ENCODE data around the gene CD6. TPM values are rescaled to one million over a fixed set of nuclear protein-coding genes. Genes with fewer than 3 reads are reported as not detected.

Gene CD6
- total and polyA plus RNA-seq, 10 of the 15 experiments (the other 5 are each of a cell fraction or from before 2014, with no cell fraction given): 0.37 to 17.6 (median 6.2) TPM

- TF ChIP-seq YBX1 (IDR thresholded peaks at IDR 0.05): no peak
Measured at GRCh38 chr11:60955571-60955970, 15.9 kb upstream of the CD6 start (continued).

- peaks cover 33% of the 10 kb centered on the region for H3K4me1 ChIP-seq (ENCODE audit: control insufficient read depth, insufficient read depth, low read length)
- no peak overlapping the region for H2AFZ ChIP-seq (ENCODE audit: control insufficient read depth, low read depth, low read length)
- H3K36me3 ChIP-seq (ENCODE audit: control insufficient read depth in 2 of 2, insufficient read depth in 2 of 2, low read length in 1 of 2): no peaks in the 10 kb centered on the region
- no peaks in the 10 kb centered on the region for H4K20me1 ChIP-seq (ENCODE audit: control insufficient read depth, insufficient read depth)
- H3K27ac ChIP-seq (ENCODE audit: control insufficient read depth, insufficient read depth): no peak overlapping the region
- ATAC-seq (no peak), DNase-seq (ENCODE audit: low read depth, low spot score) (no peak), FAIRE-seq (no peak)
- 72% methylated on average over 4 of the region's 4 CpGs for WGBS (ENCODE audit: insufficient coverage, insufficient replicate concordance, low lambda C conversion rate, missing lambda C conversion rate)
- no peak overlapping the region for H3K4me3 ChIP-seq
- no peak overlapping the region for H3K9ac ChIP-seq (ENCODE audit: control insufficient read depth, insufficient read depth, low read length)
- H3K79me2 ChIP-seq (ENCODE audit: control insufficient read depth, insufficient read depth, low read length): peaks cover 3% of the 10 kb centered on the region; the same call in 1 of the 2 replicates
- BruUV-seq (replicated peaks): no TSS peak
- ChIA-PET POLR2A (no interaction called here), RAD21 (ENCODE audit: unreplicated experiment) (no interaction called here), CTCF (no interaction called here), SMC1A (ENCODE audit: uncharacterized antibody, unreplicated experiment) (no interaction called here)
- no peak for TF ChIP-seq SMC3 (IDR thresholded peaks at IDR 0.05; ENCODE audit: borderline replicate concordance, low read length)
- TF ChIP-seq NR2F1 (conservative IDR thresholded peaks at IDR 0.05): no peak
- TF ChIP-seq, protein P1, sequence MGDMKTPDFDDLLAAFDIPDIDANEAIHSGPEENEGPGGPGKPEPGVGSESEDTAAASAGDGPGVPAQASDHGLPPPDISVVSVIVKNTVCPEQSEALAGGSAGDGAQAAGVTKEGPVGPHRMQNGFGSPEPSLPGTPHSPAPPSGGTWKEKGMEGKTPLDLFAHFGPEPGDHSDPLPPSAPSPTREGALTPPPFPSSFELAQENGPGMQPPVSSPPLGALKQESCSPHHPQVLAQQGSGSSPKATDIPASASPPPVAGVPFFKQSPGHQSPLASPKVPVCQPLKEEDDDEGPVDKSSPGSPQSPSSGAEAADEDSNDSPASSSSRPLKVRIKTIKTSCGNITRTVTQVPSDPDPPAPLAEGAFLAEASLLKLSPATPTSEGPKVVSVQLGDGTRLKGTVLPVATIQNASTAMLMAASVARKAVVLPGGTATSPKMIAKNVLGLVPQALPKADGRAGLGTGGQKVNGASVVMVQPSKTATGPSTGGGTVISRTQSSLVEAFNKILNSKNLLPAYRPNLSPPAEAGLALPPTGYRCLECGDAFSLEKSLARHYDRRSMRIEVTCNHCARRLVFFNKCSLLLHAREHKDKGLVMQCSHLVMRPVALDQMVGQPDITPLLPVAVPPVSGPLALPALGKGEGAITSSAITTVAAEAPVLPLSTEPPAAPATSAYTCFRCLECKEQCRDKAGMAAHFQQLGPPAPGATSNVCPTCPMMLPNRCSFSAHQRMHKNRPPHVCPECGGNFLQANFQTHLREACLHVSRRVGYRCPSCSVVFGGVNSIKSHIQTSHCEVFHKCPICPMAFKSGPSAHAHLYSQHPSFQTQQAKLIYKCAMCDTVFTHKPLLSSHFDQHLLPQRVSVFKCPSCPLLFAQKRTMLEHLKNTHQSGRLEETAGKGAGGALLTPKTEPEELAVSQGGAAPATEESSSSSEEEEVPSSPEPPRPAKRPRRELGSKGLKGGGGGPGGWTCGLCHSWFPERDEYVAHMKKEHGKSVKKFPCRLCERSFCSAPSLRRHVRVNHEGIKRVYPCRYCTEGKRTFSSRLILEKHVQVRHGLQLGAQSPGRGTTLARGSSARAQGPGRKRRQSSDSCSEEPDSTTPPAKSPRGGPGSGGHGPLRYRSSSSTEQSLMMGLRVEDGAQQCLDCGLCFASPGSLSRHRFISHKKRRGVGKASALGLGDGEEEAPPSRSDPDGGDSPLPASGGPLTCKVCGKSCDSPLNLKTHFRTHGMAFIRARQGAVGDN (IDR thresholded peaks at IDR 0.05): no peak
- no peak for TF ChIP-seq GATAD2B (conservative IDR thresholded peaks at IDR 0.05; ENCODE audit: low read depth)
- TF ChIP-seq ZBTB4 (CRISPR knock-in tag; IDR thresholded peaks at IDR 0.05): no peak
- TF ChIP-seq BMI1 (IDR thresholded peaks at IDR 0.05; ENCODE audit: borderline replicate concordance): no peak
- TF ChIP-seq ZBTB11 (CRISPR knock-in tag; IDR thresholded peaks at IDR 0.05): no peak
- TF ChIP-seq CHD2 (IDR thresholded peaks at IDR 0.05; ENCODE audit: borderline replicate concordance, low read depth, low read length): no peak
- no peak for TF ChIP-seq CHD1 (IDR thresholded peaks at IDR 0.05; ENCODE audit: low read depth, low read length)
- TF ChIP-seq CREM (IDR thresholded peaks at IDR 0.05; ENCODE audit: low read depth): no peak
- TF ChIP-seq CBX3 (IDR thresholded peaks at IDR 0.05; ENCODE audit: borderline replicate concordance, low read depth): no peak
- no peak for TF ChIP-seq SREBF1 (IDR thresholded peaks at IDR 0.05; ENCODE audit: low read length)
- no peaks in the 10 kb centered on the region; the same call in 2 of the 3 replicates for H3K9me3 ChIP-seq (replicated peaks; ENCODE audit: control insufficient read depth, insufficient read depth, low read length)
- no peak overlapping the region for H3K4me2 ChIP-seq (ENCODE audit: control insufficient read depth, insufficient read depth)
- in situ Hi-C loops (cut with MboI): no loop called here
- intact Hi-C loops (cut with micrococcal nuclease; ENCODE audit: unreplicated experiment): loop anchor here (10.0 kb wide), 1 partner anchor 112 kb away; the partner anchor contains the start of gene CCDC86
- no peaks in the 10 kb centered on the region for H3K27me3 ChIP-seq (replicated peaks in 1 of 2; ENCODE audit: control insufficient read depth in 2 of 2, insufficient read depth in 2 of 2, low read length in 1 of 2)
Measured at GRCh38 chr11:60957188-60957587, 14.3 kb upstream of the CD6 start.
